Fibroblast of the aortic adventitia (primary cell): ENCODE measurements around the gene HIF1AN. TPM values are rescaled to one million over a fixed set of nuclear protein-coding genes. Genes with fewer than 3 reads are reported as not detected.

Experiments used
- DNase-seq: peaks from one replicate; pipeline ENCODE4 v3.0.0-alpha.2; 2010; ENCODE audit warnings: low read depth
- H3K4me3 ChIP-seq: 2 replicates; pipeline ENCODE4 v1.5.1; 2011; ENCODE audit warnings: low read depth, mild to moderate bottlenecking, control low read depth, low read length, moderate library complexity
- CTCF ChIP-seq: IDR thresholded peaks from 2 replicates; pipeline ENCODE4 v1.5.1; 2011; ENCODE audit warnings: mild to moderate bottlenecking, low read length, control low read depth, inconsistent platforms; ENCODE audit not compliant: insufficient read depth
- total RNA-seq: library from RNA; depleted of rRNA; stranded (reverse); fragments of >200 nt; gene quantifications from 2 replicates; pipeline ENCODE4 v1.2.3, GENCODE V29; 2012; ENCODE audit warnings: low replicate concordance

Gene HIF1AN
- total RNA-seq, 1 donor, result 12.9 TPM

GRCh38 chr10:100537475-100537874 is 1.7 kb downstream of the HIF1AN start:
- no peak for DNase-seq
- H3K4me3 ChIP-seq, result no peak overlapping the region

GRCh38 chr10:100544950-100545349 is 9.2 kb downstream of the HIF1AN start:
- H3K4me3 ChIP-seq, result no peak overlapping the region
- no peak for DNase-seq
- TF ChIP-seq CTCF, result no peak

More at GRCh38 chr10:100537475-100537874, 1.7 kb downstream of the HIF1AN start:
- no peak for TF ChIP-seq CTCF

GRCh38 chr10:100551196-100551595 is 15.5 kb downstream of the HIF1AN start:
- no peak for TF ChIP-seq CTCF
- no peak overlapping the region for H3K4me3 ChIP-seq
- no peak for DNase-seq

GRCh38 chr10:100551738-100552137 is 16.0 kb downstream of the HIF1AN start:
- DNase-seq, result no peak
- no peak for TF ChIP-seq CTCF
- H3K4me3 ChIP-seq, result no peak overlapping the region

GRCh38 chr10:100553929-100554328 is 18.2 kb downstream of the HIF1AN start:
- no peak for TF ChIP-seq CTCF
- no peak overlapping the region for H3K4me3 ChIP-seq
- DNase-seq, result no peak

GRCh38 chr10:100554902-100555301 is 19.2 kb downstream of the HIF1AN start:
- no peak for DNase-seq
- no peak for TF ChIP-seq CTCF
- H3K4me3 ChIP-seq, result no peak overlapping the region

- DNase-seq, result no peak
Measured at GRCh38 chr10:100560248-100560647, 24.5 kb downstream of the HIF1AN start.

More at GRCh38 chr10:100560248-100560647, 24.5 kb downstream of the HIF1AN start:
- no peak for TF ChIP-seq CTCF
- no peak overlapping the region for H3K4me3 ChIP-seq
